HG02970 (cell line): ENCODE results near the gene TMEM31.
"Not testable (repeated sequence)": the region's sequence is repeated elsewhere in the genome, so short reads cannot be mapped to it uniquely, and the experiment has no call there.

Source experiments
- ATAC-seq: cut with Tn5 transposase; IDR thresholded peaks from one replicate; pipeline ENCODE4 v1.9.1; 2021; ENCODE audit warnings: mild to moderate bottlenecking, moderate library complexity, moderate number of reproducible peaks; ENCODE audit not compliant: unreplicated experiment, low FRiP score

The TMEM31 gene

GRCh38 chrX:103722505-103722904 is 11.8 kb downstream of the TMEM31 start:
- ATAC-seq: no peak

GRCh38 chrX:103726477-103726876 is 15.8 kb downstream of the TMEM31 start:
- ATAC-seq: no peak

GRCh38 chrX:103727115-103727514 is 16.4 kb downstream of the TMEM31 start:
- ATAC-seq: no peak

GRCh38 chrX:103729015-103729414 is 18.3 kb downstream of the TMEM31 start:
- ATAC-seq: no peak

- ATAC-seq: no peak
These were observed 19.6 kb downstream of the TMEM31 start for GRCh38 chrX:103730147-103730795.

GRCh38 chrX:103730796-103731493 is 20.2 kb downstream of the TMEM31 start:
- ATAC-seq: no peak

GRCh38 chrX:103733017-103733416 is 22.3 kb downstream of the TMEM31 start:
- no peak for ATAC-seq

GRCh38 chrX:103734125-103734760 is 23.5 kb downstream of the TMEM31 start:
- ATAC-seq: no peak

GRCh38 chrX:103737696-103738095 is 27.0 kb downstream of the TMEM31 start:
- ATAC-seq: no peak

- no peak for ATAC-seq
These were observed 28.7 kb downstream of the TMEM31 start for GRCh38 chrX:103739421-103739820.

- ATAC-seq: no peak
These were observed 31.2 kb downstream of the TMEM31 start for GRCh38 chrX:103741879-103742278.

- ATAC-seq: no peak
These were observed 31.6 kb downstream of the TMEM31 start for GRCh38 chrX:103742339-103742738.

GRCh38 chrX:103747163-103747562 is 36.5 kb downstream of the TMEM31 start:
- ATAC-seq: no peak

- no peak for ATAC-seq
These were observed 43.7 kb downstream of the TMEM31 start for GRCh38 chrX:103754401-103754800.

- no peak for ATAC-seq
These were observed 46.0 kb downstream of the TMEM31 start for GRCh38 chrX:103756736-103757135.

- ATAC-seq: no peak
These were observed 47.8 kb downstream of the TMEM31 start for GRCh38 chrX:103758555-103758954.

- not testable (repeated sequence) for ATAC-seq
These were observed 52.8 kb downstream of the TMEM31 start for GRCh38 chrX:103763541-103763940.
